HG02763 (cell line): Measurements from ENCODE around the gene RCSD1.
"Not testable (repeated sequence)": the region's sequence is repeated elsewhere in the genome, so short reads cannot be mapped to it uniquely, and the experiment has no call there.

Source experiments
- ATAC-seq: cut with Tn5 transposase; IDR thresholded peaks from one replicate; pipeline ENCODE4 v1.9.1; 2021; ENCODE audit warnings: mild to moderate bottlenecking, moderate library complexity; ENCODE audit not compliant: unreplicated experiment

RCSD1 gene

GRCh38 chr1:167629681-167630567 is at the start of gene RCSD1:
Gene RCSD1, plus strand, starts transcription at chr1:167630232. Its CDS starts 192 bp downstream, at chr1:167630424.
- peak; percentile 31 for ATAC-seq

- ATAC-seq, result no peak
Measured at GRCh38 chr1:167582064-167582463, 48.0 kb upstream of the RCSD1 start.

GRCh38 chr1:167582722-167583121 is 47.3 kb upstream of the RCSD1 start:
- no peak for ATAC-seq

GRCh38 chr1:167584581-167584980 is 45.5 kb upstream of the RCSD1 start:
- ATAC-seq, result no peak

- no peak for ATAC-seq
Measured at GRCh38 chr1:167587342-167587741, 42.7 kb upstream of the RCSD1 start.

- ATAC-seq, result no peak
Measured at GRCh38 chr1:167587872-167588271, 42.2 kb upstream of the RCSD1 start.

- ATAC-seq, result no peak
Measured at GRCh38 chr1:167588361-167588760, 41.7 kb upstream of the RCSD1 start.

GRCh38 chr1:167592475-167592874 is 37.6 kb upstream of the RCSD1 start:
- no peak for ATAC-seq

- ATAC-seq, result no peak
Measured at GRCh38 chr1:167593860-167594259, 36.2 kb upstream of the RCSD1 start.

GRCh38 chr1:167594822-167595221 is 35.2 kb upstream of the RCSD1 start:
- no peak for ATAC-seq

GRCh38 chr1:167599957-167600581 is 30.0 kb upstream of the RCSD1 start:
- no peak for ATAC-seq

GRCh38 chr1:167601442-167602383 is 28.3 kb upstream of the RCSD1 start:
- no peak for ATAC-seq

GRCh38 chr1:167602840-167603239 is 27.2 kb upstream of the RCSD1 start:
- no peak for ATAC-seq

GRCh38 chr1:167605576-167605975 is 24.5 kb upstream of the RCSD1 start:
- ATAC-seq, result no peak

GRCh38 chr1:167611983-167612382 is 18.0 kb upstream of the RCSD1 start:
- no peak for ATAC-seq

- no peak for ATAC-seq
Measured at GRCh38 chr1:167612587-167613385, 17.2 kb upstream of the RCSD1 start.

- ATAC-seq, result not testable (repeated sequence)
Measured at GRCh38 chr1:167613984-167614383, 16.0 kb upstream of the RCSD1 start.

GRCh38 chr1:167614851-167615250 is 15.2 kb upstream of the RCSD1 start:
- no peak for ATAC-seq

- ATAC-seq, result no peak
Measured at GRCh38 chr1:167616521-167616920, 13.5 kb upstream of the RCSD1 start.
